ENCODE data around the gene NANOGP8.

- TF ChIP-seq CTCF (conservative IDR thresholded peaks at IDR 0.05) (no peak), ZFX (IDR thresholded peaks at IDR 0.05) (no peak)
Measured at GRCh38 chr15:35047528-35047927, 37.6 kb downstream of the NANOGP8 start.
